Measurements from ENCODE around the gene SLC17A8. TPM values are rescaled to one million over a fixed set of nuclear protein-coding genes. Genes with fewer than 3 reads are reported as not detected.
A peak's percentile ranks its signal among the peaks of the same experiment; 100 is the strongest.

Gene SLC17A8
- total RNA-seq, 1 experiment from 2014 or later = not detected

GRCh38 chr12:100383586-100384558 lies 27.0 kb downstream of the SLC17A8 start:
- Histone ChIP-seq H3K4me2 (ENCODE audit: insufficient read depth, insufficient read length, low read length) (no peak overlapping the region), H3K9me3 (ENCODE audit: control insufficient read depth, low read depth, low read length) (no peaks in the 10 kb centered on the region), H3K9ac (ENCODE audit: extremely low read depth, insufficient read length, low read length) (no peak overlapping the region), H2BK20ac (ENCODE audit: low read depth, low read length, poor library complexity, severe bottlenecking) (no peak overlapping the region), H3K27me3 (ENCODE audit: insufficient read depth, low read length) (no peaks in the 10 kb centered on the region), H3K23me2 (ENCODE audit: insufficient read length, low read depth, low read length, poor library complexity, severe bottlenecking) (no peaks in the 10 kb centered on the region), H4K5ac (ENCODE audit: insufficient read length, low read depth, low read length) (no peak overlapping the region), H4K20me1 (ENCODE audit: control insufficient read depth, insufficient read depth, insufficient read length) (no peaks in the 10 kb centered on the region), H3K4ac (ENCODE audit: low read depth, low read length) (no peak overlapping the region), H2AK5ac (ENCODE audit: insufficient read length, low read length) (no peak overlapping the region), H3K23ac (ENCODE audit: insufficient read length, low read depth, low read length) (no peak overlapping the region), H3K56ac (ENCODE audit: insufficient read length, low read depth, low read length) (no peak overlapping the region), H2BK5ac (ENCODE audit: insufficient read length, low read length) (no peak overlapping the region), H2BK120ac (ENCODE audit: low read depth, low read length, poor library complexity, severe bottlenecking) (no peak overlapping the region), H3K27ac (ENCODE audit: insufficient read length, low read depth, low read length) (no peak overlapping the region), H3K18ac (ENCODE audit: insufficient read length, low read depth, low read length) (no peak overlapping the region), H3K14ac (ENCODE audit: insufficient read depth, low read length) (no peak overlapping the region), H2BK15ac (ENCODE audit: low read depth, low read length) (no peak overlapping the region), H3K79me2 (ENCODE audit: insufficient read depth, low read length) (no peaks in the 10 kb centered on the region), H3T11ph (ENCODE audit: low read length) (no peak overlapping the region), H2AFZ (ENCODE audit: low read length) (no peak overlapping the region), H2BK12ac (ENCODE audit: insufficient read length, low read depth, low read length) (no peak overlapping the region), H3K4me1 (ENCODE audit: insufficient read depth, low read length) (no peaks in the 10 kb centered on the region), H4K91ac (ENCODE audit: insufficient read length, low read depth, low read length) (no peak overlapping the region), H3K79me1 (ENCODE audit: insufficient read depth, low read depth, low read length, poor library complexity, severe bottlenecking) (no peaks in the 10 kb centered on the region), H4K8ac (replicated peaks; ENCODE audit: insufficient read length, low read depth, low read length) (no peak overlapping the region)
- H3K27me3 Mint-ChIP-seq (ENCODE audit: low read depth) = no peaks in the 10 kb centered on the region
- no peak for DNase-seq
- no CpG with 5 or more reads among the region's 9 CpGs for WGBS (ENCODE audit: extremely low coverage, insufficient read length, low lambda C conversion rate)
- H3K9me3 Mint-ChIP-seq = no peaks in the 10 kb centered on the region
- no peak for TF ChIP-seq CTCF (conservative IDR thresholded peaks at IDR 0.05)
- H3K36me3 Mint-ChIP-seq (ENCODE audit: insufficient read depth in 1 of 3, low read depth in 3 of 3) = no peaks in the 10 kb centered on the region
- H3K4me1 Mint-ChIP-seq = peaks cover 0 to 2% of the 10 kb centered on the region in 2 experiments; a peak in 1 of 4 replicates
- peak overlapping the region in 1 of 3 experiments; percentile 76; a peak in 2 of 7 replicates for H3K27ac Mint-ChIP-seq
- no peak overlapping the region for H3K4me3 Mint-ChIP-seq
